ENCODE measurements around the gene SEH1L. TPM values are rescaled to one million over a fixed set of nuclear protein-coding genes. Genes with fewer than 3 reads are reported as not detected.

Gene SEH1L
- total RNA-seq, 1 donor from 2014 or later: 39.4 TPM

- Histone ChIP-seq H3K27me3 (ENCODE audit: control insufficient read depth, insufficient read depth, low read length) (no peaks in the 10 kb centered on the region), H3K36me3 (ENCODE audit: control insufficient read depth, insufficient read depth, low read length) (peaks cover 4% of the 10 kb centered on the region), H3K4me3 (ENCODE audit: low read depth, low read length) (no peak overlapping the region)
- no peak for DNase-seq (ENCODE audit: low read depth)
- TF ChIP-seq CTCF (IDR thresholded peaks at IDR 0.05; ENCODE audit: insufficient read depth, low read length, poor library complexity, severe bottlenecking): no peak
Measured at GRCh38 chr18:13014232-13014631, 66.4 kb downstream of the SEH1L start.

- H3K4me3 ChIP-seq (ENCODE audit: low read depth, low read length): no peak overlapping the region
Measured at GRCh38 chr18:13014818-13015217, 67.0 kb downstream of the SEH1L start.

DNA sequence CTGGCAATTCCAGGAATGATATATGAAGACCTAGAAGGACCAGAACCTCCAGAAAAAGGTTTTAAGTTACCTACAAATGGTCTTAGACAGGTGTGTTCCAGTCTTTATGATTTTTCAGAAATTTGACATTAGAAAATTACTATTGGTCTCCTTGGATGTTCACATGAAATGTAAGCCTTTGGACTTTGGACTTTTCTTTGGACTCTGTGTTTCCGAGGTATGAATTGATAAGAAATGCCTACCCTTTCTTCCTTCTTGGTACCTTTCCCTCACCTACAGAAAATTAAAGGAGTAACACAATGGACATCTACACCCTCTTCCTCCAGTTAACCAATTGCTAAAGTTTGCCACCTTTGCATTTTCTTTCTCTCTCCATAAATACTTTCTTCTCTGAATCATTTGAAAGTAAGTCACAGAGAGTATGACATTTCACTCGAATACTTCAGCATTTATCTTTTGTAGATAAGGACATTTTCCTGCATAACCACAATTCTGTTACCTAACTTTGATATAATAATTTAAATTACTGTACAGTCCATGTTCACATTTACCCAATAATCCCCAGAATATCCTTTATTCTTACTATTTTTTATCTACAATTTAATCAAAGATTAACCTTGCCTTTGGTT is 69.5 kb downstream of the SEH1L start:
- H3K27me3 ChIP-seq (ENCODE audit: control insufficient read depth, insufficient read depth, low read length): no peaks in the 10 kb centered on the region
- peaks cover 4% of the 10 kb centered on the region for H3K36me3 ChIP-seq (ENCODE audit: control insufficient read depth, insufficient read depth, low read length)
- no peak for DNase-seq (ENCODE audit: low read depth)
- no peak overlapping the region for H3K4me3 ChIP-seq (ENCODE audit: low read depth, low read length)
- TF ChIP-seq CTCF (IDR thresholded peaks at IDR 0.05; ENCODE audit: insufficient read depth, low read length, poor library complexity, severe bottlenecking): no peak

More at GRCh38 chr18:13014818-13015217, 67.0 kb downstream of the SEH1L start:
- no peak for DNase-seq (ENCODE audit: low read depth)
- Histone ChIP-seq H3K36me3 (ENCODE audit: control insufficient read depth, insufficient read depth, low read length) (peaks cover 4% of the 10 kb centered on the region), H3K27me3 (ENCODE audit: control insufficient read depth, insufficient read depth, low read length) (no peaks in the 10 kb centered on the region)
- no peak for TF ChIP-seq CTCF (IDR thresholded peaks at IDR 0.05; ENCODE audit: insufficient read depth, low read length, poor library complexity, severe bottlenecking)

GRCh38 chr18:13018374-13018773 is 70.6 kb downstream of the SEH1L start:
- no peaks in the 10 kb centered on the region for H3K27me3 ChIP-seq (ENCODE audit: control insufficient read depth, insufficient read depth, low read length)
- H3K4me3 ChIP-seq (ENCODE audit: low read depth, low read length): no peak overlapping the region
- H3K36me3 ChIP-seq (ENCODE audit: control insufficient read depth, insufficient read depth, low read length): peaks cover 2% of the 10 kb centered on the region
- no peak for TF ChIP-seq CTCF (IDR thresholded peaks at IDR 0.05; ENCODE audit: insufficient read depth, low read length, poor library complexity, severe bottlenecking)
- no peak for DNase-seq (ENCODE audit: low read depth)

GRCh38 chr18:13019301-13019700 is 71.5 kb downstream of the SEH1L start:
- DNase-seq (ENCODE audit: low read depth): no peak
- TF ChIP-seq CTCF (IDR thresholded peaks at IDR 0.05; ENCODE audit: insufficient read depth, low read length, poor library complexity, severe bottlenecking): no peak
- Histone ChIP-seq H3K4me3 (ENCODE audit: low read depth, low read length) (no peak overlapping the region), H3K36me3 (ENCODE audit: control insufficient read depth, insufficient read depth, low read length) (peaks cover 2% of the 10 kb centered on the region), H3K27me3 (ENCODE audit: control insufficient read depth, insufficient read depth, low read length) (no peaks in the 10 kb centered on the region)

DNA sequence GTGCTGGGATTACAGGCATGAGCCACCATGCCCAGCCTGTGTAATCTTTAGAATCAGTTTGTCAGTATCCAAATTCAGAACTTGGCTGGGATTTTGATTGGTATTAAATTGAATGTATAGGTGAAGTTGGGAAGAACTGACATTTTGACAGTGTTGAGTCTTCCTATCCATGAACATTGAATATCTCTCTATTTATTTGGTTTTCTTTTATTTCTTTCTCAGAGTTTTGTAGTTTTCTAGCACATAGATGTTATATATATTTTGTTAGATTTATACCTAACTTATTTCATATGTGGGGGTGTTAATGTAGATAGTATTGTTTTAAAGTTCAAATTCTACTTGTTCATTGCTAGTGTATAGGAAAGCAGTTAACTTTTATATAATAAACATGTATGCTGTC is 74.8 kb downstream of the SEH1L start:
- peaks cover 2% of the 10 kb centered on the region for H3K36me3 ChIP-seq (ENCODE audit: control insufficient read depth, insufficient read depth, low read length)
- no peak overlapping the region for H3K4me3 ChIP-seq (ENCODE audit: low read depth, low read length)
- H3K27me3 ChIP-seq (ENCODE audit: control insufficient read depth, insufficient read depth, low read length): no peaks in the 10 kb centered on the region
- no peak for DNase-seq (ENCODE audit: low read depth)
- no peak for TF ChIP-seq CTCF (IDR thresholded peaks at IDR 0.05; ENCODE audit: insufficient read depth, low read length, poor library complexity, severe bottlenecking)

Measured in kidney epithelial cell (primary cell).